ENCODE data around the gene SMCO3.
"Not testable (repeated sequence)": the region's sequence is repeated elsewhere in the genome, so short reads cannot be mapped to it uniquely, and the experiment has no call there.

Gene SMCO3

DNA sequence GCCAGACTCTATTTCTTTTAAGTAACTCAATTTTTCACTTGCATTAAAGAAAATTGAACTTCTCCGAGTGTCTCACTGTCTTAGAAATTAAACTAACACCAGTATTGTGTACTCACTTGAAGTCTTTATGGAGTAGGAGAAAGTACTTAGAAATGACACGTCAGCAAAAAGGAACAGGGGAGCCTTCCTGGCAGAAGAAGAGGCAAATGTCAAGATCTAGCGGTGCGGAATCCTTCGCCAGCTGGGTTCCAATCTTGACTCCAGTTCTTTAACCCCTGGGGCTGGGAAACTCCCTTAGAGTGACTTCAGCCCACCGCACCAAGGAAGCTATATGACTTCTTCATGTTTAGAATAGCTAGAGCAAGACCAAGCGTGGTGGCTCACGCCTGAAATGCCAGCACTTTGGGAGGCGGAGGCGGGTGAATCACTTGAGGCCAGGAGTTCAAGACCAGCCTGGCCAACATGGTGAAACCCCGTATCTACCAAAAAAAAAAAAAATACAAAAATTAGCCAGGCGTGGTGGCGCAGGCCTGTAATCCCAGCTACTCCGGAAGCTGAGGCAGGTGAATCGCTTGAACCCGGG, 45.1 kb downstream of the SMCO3 start:
- 0 out of 2 replicates have a peak, but pooled peaks have one; percentile 6 for TF ChIP-seq ZBTB8A (tag by site-specific recombination; IDR thresholded peaks at IDR 0.05)
- TF ChIP-seq PRDM1 (tag by site-specific recombination; IDR thresholded peaks at IDR 0.05), result peak; percentile 74
- TF ChIP-seq BCL11A (tag by site-specific recombination; IDR thresholded peaks at IDR 0.05; ENCODE audit: low read depth), result no peak
- no peak for TF ChIP-seq BCL11B (tag by site-specific recombination; IDR thresholded peaks at IDR 0.05; ENCODE audit: low read depth)
- TF ChIP-seq ZNF548 (tag by site-specific recombination; IDR thresholded peaks at IDR 0.05), result no peak
- ChIA-PET CTCF (interaction anchor here (0.6 to 1.9 kb wide), 11 partner anchors 14 to 814 kb away, joined by 3 to 5 read pairs (median 3); partner anchors contain the start of genes C12orf60 and WBP11), POLR2A (interaction anchor here (0.7 to 2.9 kb wide), 2 partner anchors 32 to 34 kb away, joined by 3 to 32 read pairs; partner anchors contain the start of genes C12orf60 and WBP11)
- H3K4me3 ChIP-seq (ENCODE audit: low read depth, low read length), result peak overlapping the region; percentile 76
- no peak overlapping the region for H3K27ac ChIP-seq (ENCODE audit: extremely low read depth, low read depth, low read length)
- H3K9me3 ChIP-seq (ENCODE audit: control insufficient read depth, insufficient read depth, low read depth, low read length), result no peaks in the 10 kb centered on the region; the same call in 1 of the 2 replicates
- peaks cover 5% of the 10 kb centered on the region; the same call in 1 of the 2 replicates for H3K4me1 ChIP-seq (ENCODE audit: control insufficient read depth, insufficient read depth, low read length)
- H3K36me3 ChIP-seq (ENCODE audit: control insufficient read depth in 2 of 2, insufficient read depth in 1 of 2, low read length in 2 of 2), result peaks cover 0 to under 1% of the 10 kb centered on the region in 2 experiments; a peak in 1 of 3 replicates

DNA sequence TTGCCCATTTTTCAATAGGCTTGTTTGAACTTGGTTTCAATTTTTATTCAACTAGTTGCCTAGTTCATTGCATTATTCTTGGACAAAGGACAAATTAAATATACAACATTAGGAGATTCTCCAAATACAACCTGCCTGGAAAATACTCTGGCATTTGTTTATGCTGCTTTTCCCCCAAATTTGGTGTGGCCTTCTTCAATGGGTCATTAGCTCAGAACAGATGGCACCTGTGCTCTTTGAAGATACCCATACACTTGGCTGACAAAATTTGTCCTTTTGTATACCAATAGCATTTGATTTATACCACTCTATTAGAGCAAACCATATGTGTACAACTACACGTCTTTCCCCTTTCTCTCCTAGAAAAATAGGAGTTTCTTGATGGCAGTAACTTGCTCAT, 46.4 kb downstream of the SMCO3 start:
- TF ChIP-seq, protein P1, sequence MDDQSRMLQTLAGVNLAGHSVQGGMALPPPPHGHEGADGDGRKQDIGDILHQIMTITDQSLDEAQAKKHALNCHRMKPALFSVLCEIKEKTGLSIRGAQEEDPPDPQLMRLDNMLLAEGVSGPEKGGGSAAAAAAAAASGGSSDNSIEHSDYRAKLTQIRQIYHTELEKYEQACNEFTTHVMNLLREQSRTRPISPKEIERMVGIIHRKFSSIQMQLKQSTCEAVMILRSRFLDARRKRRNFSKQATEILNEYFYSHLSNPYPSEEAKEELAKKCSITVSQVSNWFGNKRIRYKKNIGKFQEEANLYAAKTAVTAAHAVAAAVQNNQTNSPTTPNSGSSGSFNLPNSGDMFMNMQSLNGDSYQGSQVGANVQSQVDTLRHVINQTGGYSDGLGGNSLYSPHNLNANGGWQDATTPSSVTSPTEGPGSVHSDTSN (CRISPR knock-in tag; IDR thresholded peaks at IDR 0.05), result no peak
- TF ChIP-seq ZSCAN16 (tag by site-specific recombination; IDR thresholded peaks at IDR 0.05), result no peak
- TF ChIP-seq ZNF558 (tag by site-specific recombination; IDR thresholded peaks at IDR 0.05), result no peak
- no peak for TF ChIP-seq SCRT2 (tag by site-specific recombination; IDR thresholded peaks at IDR 0.05)
- no peak for TF ChIP-seq PRDM1 (tag by site-specific recombination; IDR thresholded peaks at IDR 0.05)
- no peak for TF ChIP-seq ZNF169 (tag by site-specific recombination; IDR thresholded peaks at IDR 0.05)
- no peak for TF ChIP-seq KLF16 (tag by site-specific recombination; IDR thresholded peaks at IDR 0.05)
- TF ChIP-seq ZNF423 (tag by site-specific recombination; IDR thresholded peaks at IDR 0.05), result no peak
- Histone ChIP-seq H3K4me3 (ENCODE audit: low read depth, low read length) (no peak overlapping the region), H3K36me3 (ENCODE audit: control insufficient read depth in 2 of 2, insufficient read depth in 1 of 2, low read length in 2 of 2) (peaks cover 0 to 5% of the 10 kb centered on the region in 2 experiments; a peak in 1 of 3 replicates), H3K27ac (ENCODE audit: extremely low read depth, low read depth, low read length) (no peak overlapping the region), H3K4me1 (ENCODE audit: control insufficient read depth, insufficient read depth, low read length) (peaks cover 5% of the 10 kb centered on the region; the same call in 1 of the 2 replicates), H3K9me3 (ENCODE audit: control insufficient read depth, insufficient read depth, low read depth, low read length) (no peaks in the 10 kb centered on the region; the same call in 1 of the 2 replicates)
- ChIA-PET POLR2A (no interaction called here), CTCF (no interaction called here)

DNA sequence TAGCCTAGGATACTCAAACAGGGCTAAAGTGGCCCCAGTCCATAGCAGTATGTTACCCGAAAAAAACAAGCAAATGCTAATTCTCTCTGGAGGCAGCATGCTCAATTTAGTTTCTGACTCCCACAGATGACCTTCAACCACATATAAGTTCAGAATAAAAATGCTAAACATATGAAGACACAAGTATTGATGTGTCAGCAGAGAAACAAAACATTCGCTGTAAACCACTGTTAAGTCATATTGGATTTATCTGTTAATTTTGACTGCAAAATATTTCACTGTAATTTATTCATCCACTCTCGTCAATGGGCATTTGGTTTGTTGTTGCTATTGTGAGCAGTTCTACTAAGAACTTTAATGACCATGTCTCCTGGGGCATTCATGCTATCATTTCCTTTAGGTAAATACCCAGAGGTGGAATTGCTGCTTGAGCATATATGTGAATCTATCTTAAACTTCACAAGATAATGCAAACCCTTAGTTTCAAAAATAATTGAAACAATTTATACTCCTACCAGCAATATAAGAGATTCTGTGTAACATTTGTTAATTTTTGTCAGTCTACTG, 47.2 kb downstream of the SMCO3 start:
- Histone ChIP-seq H3K4me3 (ENCODE audit: low read depth, low read length) (no peak overlapping the region), H3K9me3 (ENCODE audit: control insufficient read depth, insufficient read depth, low read depth, low read length) (no peaks in the 10 kb centered on the region; the same call in 1 of the 2 replicates), H3K4me1 (ENCODE audit: control insufficient read depth, insufficient read depth, low read length) (peaks cover 3% of the 10 kb centered on the region; the same call in 1 of the 2 replicates), H3K27ac (ENCODE audit: extremely low read depth, low read depth, low read length) (no peak overlapping the region), H3K36me3 (ENCODE audit: control insufficient read depth in 2 of 2, insufficient read depth in 1 of 2, low read length in 2 of 2) (peaks cover 0 to 5% of the 10 kb centered on the region in 2 experiments; a peak in 1 of 3 replicates)
- TF ChIP-seq ZNF473 (tag by site-specific recombination; IDR thresholded peaks at IDR 0.05), result no peak
- no peak for TF ChIP-seq ZNF426 (tag by site-specific recombination; IDR thresholded peaks at IDR 0.05)
- no peak for TF ChIP-seq MEIS1 (CRISPR knock-in tag; IDR thresholded peaks at IDR 0.05; ENCODE audit: borderline replicate concordance)
- no peak for TF ChIP-seq ZNF621 (tag by site-specific recombination; IDR thresholded peaks at IDR 0.05)
- no peak for TF ChIP-seq ZNF510 (tag by site-specific recombination; IDR thresholded peaks at IDR 0.05; ENCODE audit: insufficient replicate concordance)
- TF ChIP-seq, protein P2, sequence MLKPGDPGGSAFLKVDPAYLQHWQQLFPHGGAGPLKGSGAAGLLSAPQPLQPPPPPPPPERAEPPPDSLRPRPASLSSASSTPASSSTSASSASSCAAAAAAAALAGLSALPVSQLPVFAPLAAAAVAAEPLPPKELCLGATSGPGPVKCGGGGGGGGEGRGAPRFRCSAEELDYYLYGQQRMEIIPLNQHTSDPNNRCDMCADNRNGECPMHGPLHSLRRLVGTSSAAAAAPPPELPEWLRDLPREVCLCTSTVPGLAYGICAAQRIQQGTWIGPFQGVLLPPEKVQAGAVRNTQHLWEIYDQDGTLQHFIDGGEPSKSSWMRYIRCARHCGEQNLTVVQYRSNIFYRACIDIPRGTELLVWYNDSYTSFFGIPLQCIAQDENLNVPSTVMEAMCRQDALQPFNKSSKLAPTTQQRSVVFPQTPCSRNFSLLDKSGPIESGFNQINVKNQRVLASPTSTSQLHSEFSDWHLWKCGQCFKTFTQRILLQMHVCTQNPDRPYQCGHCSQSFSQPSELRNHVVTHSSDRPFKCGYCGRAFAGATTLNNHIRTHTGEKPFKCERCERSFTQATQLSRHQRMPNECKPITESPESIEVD (tag by site-specific recombination; IDR thresholded peaks at IDR 0.05), result peak; percentile 35
- ChIA-PET CTCF (no interaction called here), POLR2A (no interaction called here)

DNA sequence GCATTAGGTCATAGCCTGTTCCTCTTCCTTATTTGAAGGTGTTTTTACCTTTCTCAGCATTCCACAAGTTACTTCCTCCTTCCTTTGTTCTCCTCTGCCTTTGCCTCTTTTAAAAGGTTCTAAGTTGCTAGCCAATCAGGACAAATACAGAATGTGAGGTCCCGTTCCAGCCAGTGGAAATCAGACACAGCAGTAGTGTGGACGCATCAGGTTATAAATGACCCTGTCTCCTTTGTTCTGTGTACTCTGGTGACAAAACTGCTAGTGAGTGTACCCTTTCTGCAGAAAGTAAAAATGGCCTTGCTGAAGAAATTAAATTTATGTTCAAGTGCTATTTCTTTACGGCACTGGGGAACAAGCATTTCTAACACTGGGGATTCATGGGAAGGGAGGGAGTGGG, 48.0 kb downstream of the SMCO3 start:
- H3K4me3 ChIP-seq (ENCODE audit: low read depth, low read length); POLR2A ChIA-PET; H3K9me3 ChIP-seq (ENCODE audit: control insufficient read depth, insufficient read depth, low read depth, low read length); H3K4me1 ChIP-seq (ENCODE audit: control insufficient read depth, insufficient read depth, low read length); H3K27ac ChIP-seq (ENCODE audit: extremely low read depth, low read depth, low read length); CTCF ChIA-PET; H3K36me3 ChIP-seq (ENCODE audit: control insufficient read depth in 2 of 2, insufficient read depth in 1 of 2, low read length in 2 of 2): not testable (repeated sequence)

All from HEK293 (cell line).